ENCODE data around the gene HDLBP. TPM values are rescaled to one million over a fixed set of nuclear protein-coding genes. Genes with fewer than 3 reads are reported as not detected.

Gene HDLBP
- total and polyA plus RNA-seq, 2 experiments from 2014 or later = 230 to 306 TPM

- Histone ChIP-seq H3K36me3 (ENCODE audit: insufficient read depth) (no peaks in the 10 kb centered on the region), H3K27ac (ENCODE audit: low read depth) (no peak overlapping the region), H3K27me3 (ENCODE audit: insufficient read depth) (no peaks in the 10 kb centered on the region), H4K20me1 (replicated peaks; ENCODE audit: insufficient read depth) (no peaks in the 10 kb centered on the region), H3K4me3 (no peak overlapping the region), H2AFZ (no peak overlapping the region), H3K4me1 (ENCODE audit: insufficient read depth) (no peaks in the 10 kb centered on the region), H3K9me2 (ENCODE audit: insufficient read depth) (no peaks in the 10 kb centered on the region), H3K4me2 (no peak overlapping the region), H3K79me2 (replicated peaks; ENCODE audit: insufficient read depth) (no peaks in the 10 kb centered on the region), H3F3A (replicated peaks; ENCODE audit: low read depth) (no peaks in the 10 kb centered on the region)
- no peak for DNase-seq (ENCODE audit: low spot score)
- no peaks in the 10 kb centered on the region; the same call in 2 of the 3 replicates for H3K9me3 Mint-ChIP-seq
- H3K36me3 Mint-ChIP-seq (ENCODE audit: low read depth) = no peaks in the 10 kb centered on the region
- TF ChIP-seq POLR2AphosphoS5 (IDR thresholded peaks at IDR 0.05; ENCODE audit: low read depth) (no peak), STAT1 (IDR thresholded peaks at IDR 0.05; ENCODE audit: unreplicated experiment) (no peak), CTCF (conservative IDR thresholded peaks at IDR 0.05; ENCODE audit: low read depth in 2 of 2) (no peak), ZNF462 (CRISPR knock-in tag; IDR thresholded peaks at IDR 0.05) (no peak), CREB1 (CRISPR knock-in tag; IDR thresholded peaks at IDR 0.05; ENCODE audit: low read depth) (no peak), ETS1 (IDR thresholded peaks at IDR 0.05) (no peak), REST (IDR thresholded peaks at IDR 0.05; ENCODE audit: unreplicated experiment) (no peak), ZNF331 (CRISPR knock-in tag; IDR thresholded peaks at IDR 0.05; ENCODE audit: low read depth) (no peak), EZH2phosphoT487 (IDR thresholded peaks at IDR 0.05; ENCODE audit: unreplicated experiment) (no peak), EZH2 (IDR thresholded peaks at IDR 0.05; ENCODE audit: low read depth, unreplicated experiment) (no peak), NANOG (IDR thresholded peaks at IDR 0.05; ENCODE audit: borderline replicate concordance) (no peak), ZNF114 (CRISPR knock-in tag; IDR thresholded peaks at IDR 0.05) (no peak), JUNB (IDR thresholded peaks at IDR 0.05; ENCODE audit: unreplicated experiment) (no peak)
- H3K4me3 Mint-ChIP-seq = no peak overlapping the region
- no peak overlapping the region for H3K27ac Mint-ChIP-seq
- no peak for ATAC-seq
- H3K4me1 Mint-ChIP-seq = no peaks in the 10 kb centered on the region
- H3K27me3 Mint-ChIP-seq (ENCODE audit: insufficient read depth, low read depth, poor library complexity) = peaks cover 11% of the 10 kb centered on the region
Observed at GRCh38 chr2:241202268-241202585, 113.2 kb downstream of the HDLBP start.
